CD4-positive, alpha-beta T cell treated with Interleukin-10 for 1 hour (primary cell): ENCODE measurements around the gene ESD.

Source experiments
- DNase-seq: peaks from one replicate; pipeline ENCODE4 v3.0.0-alpha.2; 2020

The ESD gene

GRCh38 chr13:46739447-46740098 lies 57.4 kb downstream of the ESD start:
- no peak for DNase-seq

GRCh38 chr13:46738766-46739165 lies 58.2 kb downstream of the ESD start:
- DNase-seq, result no peak

GRCh38 chr13:46738055-46738454 lies 58.9 kb downstream of the ESD start:
- DNase-seq, result no peak

GRCh38 chr13:46736541-46737310 lies 60.2 kb downstream of the ESD start:
- DNase-seq, result no peak

GRCh38 chr13:46735425-46735824 lies 61.5 kb downstream of the ESD start:
- no peak for DNase-seq

- DNase-seq, result no peak
Observed at GRCh38 chr13:46731535-46731934, 65.4 kb downstream of the ESD start.

GRCh38 chr13:46728777-46729176 lies 68.2 kb downstream of the ESD start:
- peak; percentile 24 for DNase-seq

- DNase-seq, result no peak
Observed at GRCh38 chr13:46726347-46726746, 70.6 kb downstream of the ESD start.
